Ectodermal cell (in vitro differentiated cells): ENCODE data around the gene CARNS1.

ENCODE experiments used
- H3K27ac ChIP-seq: 2 replicates; pipeline ENCODE4 v1.7.0; 2013; ENCODE audit warnings: mild to moderate bottlenecking, low read depth, low read length; ENCODE audit not compliant: insufficient read depth, poor library complexity, severe bottlenecking
- H3K27me3 ChIP-seq: 2 replicates; pipeline ENCODE4 v1.7.0; 2013; ENCODE audit warnings: mild to moderate bottlenecking, low read length; ENCODE audit not compliant: insufficient read depth, control insufficient read depth, poor library complexity, severe bottlenecking
- H3K36me3 ChIP-seq: one replicate; pipeline ENCODE4 v1.7.0; 2013; ENCODE audit warnings: low read length; ENCODE audit not compliant: control insufficient read depth, insufficient read depth
- H3K4me1 ChIP-seq: one replicate; pipeline ENCODE4 v1.7.0; 2013; ENCODE audit warnings: low read length; ENCODE audit not compliant: control insufficient read depth, insufficient read depth
- H3K4me3 ChIP-seq: 2 replicates; pipeline ENCODE4 v1.7.0; 2013; ENCODE audit warnings: low read depth, low read length, control low read depth; ENCODE audit not compliant: insufficient read depth
- H3K9me3 ChIP-seq: 2 replicates; pipeline ENCODE4 v1.7.0; 2013; ENCODE audit warnings: mild to moderate bottlenecking, low read length, moderate library complexity; ENCODE audit not compliant: control insufficient read depth
- WGBS, 2 experiments: methylation state at CpG; one replicate each; pipeline ENCODE4 v1.1.7; 2013; ENCODE audit warnings: missing lambda C conversion rate in 2 of 2; 5-methylcytosine and 5-hydroxymethylcytosine counted together

The CARNS1 gene

DNA sequence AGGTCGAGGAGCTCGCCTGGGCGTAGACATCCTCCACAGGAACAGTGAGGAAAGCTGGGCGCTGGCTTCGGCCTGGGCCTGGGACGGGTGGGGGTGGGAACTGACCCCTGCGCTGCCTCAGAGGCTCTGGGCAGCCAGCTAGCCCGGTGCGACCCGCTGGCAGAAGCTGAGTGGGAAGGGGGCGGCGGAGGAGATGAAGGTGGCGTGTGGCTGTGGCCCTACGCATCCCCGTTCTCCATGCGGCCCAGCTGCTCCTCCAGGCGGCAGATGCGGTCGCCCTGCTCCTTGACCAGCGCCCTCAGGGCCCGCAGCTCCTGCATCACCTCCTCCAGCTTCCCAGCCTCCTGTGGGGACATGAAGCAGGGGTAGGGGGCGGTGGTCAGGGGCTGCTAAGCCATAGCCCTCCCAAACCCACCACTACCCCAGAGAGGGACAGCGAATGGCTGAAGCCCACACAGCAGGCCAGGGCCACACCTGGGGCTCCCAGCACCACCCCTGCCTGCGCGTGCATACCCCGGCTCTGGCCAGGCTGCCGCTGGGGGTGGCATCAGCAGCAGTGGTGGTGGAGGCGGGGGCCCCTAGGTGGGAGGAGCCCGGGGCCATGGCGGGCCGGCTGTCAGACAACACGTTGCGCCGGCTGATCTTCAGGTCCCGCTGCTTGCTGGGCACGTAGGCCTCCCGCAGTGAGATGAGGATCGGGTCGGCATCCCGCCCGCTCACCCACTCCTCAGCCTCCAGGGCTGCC lies 22.9 kb downstream of the CARNS1 start:
- Histone ChIP-seq H3K4me1 (peaks cover 4% of the 10 kb centered on the region), H3K27me3 (no peaks in the 10 kb centered on the region), H3K9me3 (no peaks in the 10 kb centered on the region), H3K36me3 (peaks cover 4% of the 10 kb centered on the region), H3K27ac (no peak overlapping the region), H3K4me3 (no peak overlapping the region)
- 92 to 93% methylated on average over 41 of the region's 41 CpGs for WGBS, 2 experiments

DNA sequence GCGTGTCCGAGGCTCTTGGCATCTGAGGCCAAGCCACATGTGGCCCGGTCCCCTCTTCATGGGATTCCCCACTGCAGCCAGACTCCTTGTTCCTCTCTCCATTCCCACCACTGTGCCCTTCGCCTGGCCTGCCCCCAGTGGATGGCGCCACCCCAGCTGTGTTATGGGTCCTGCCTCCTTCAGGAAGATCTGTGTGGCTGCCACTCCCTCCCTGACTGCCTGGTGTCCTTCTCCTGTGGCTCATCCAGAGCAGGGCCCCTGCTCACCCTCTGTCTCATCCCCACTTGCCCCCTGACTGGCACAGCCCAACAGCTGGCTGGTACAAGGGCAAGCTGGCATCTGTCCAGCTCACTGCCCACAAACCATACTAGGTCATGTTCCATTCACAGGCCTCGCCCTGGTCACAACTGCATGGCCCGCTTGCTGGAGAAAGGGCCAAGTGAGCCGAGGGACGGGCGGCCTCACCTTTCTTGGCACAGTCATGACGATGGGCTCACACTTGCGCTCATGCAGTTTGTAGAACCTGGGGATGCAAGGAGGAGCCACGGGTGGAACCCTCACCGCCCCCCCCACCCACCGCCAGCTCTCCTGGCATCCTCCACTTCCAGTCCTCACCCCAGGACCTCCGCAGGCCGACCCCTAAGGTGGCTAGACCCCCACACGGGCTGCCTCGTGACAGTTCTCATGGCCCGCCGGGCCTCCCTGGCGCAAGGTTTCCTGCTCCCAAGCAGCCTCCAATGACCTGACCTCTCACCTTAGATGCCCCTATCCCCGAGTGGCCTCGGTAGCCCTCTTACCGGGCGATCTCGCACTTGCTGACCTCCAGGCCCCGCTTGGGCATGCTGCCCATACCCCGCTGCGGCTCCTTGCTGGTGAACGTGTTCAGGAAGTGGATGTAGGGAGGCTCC lies 24.1 kb downstream of the CARNS1 start:
- H3K4me3 ChIP-seq: no peak overlapping the region
- H3K9me3 ChIP-seq: no peaks in the 10 kb centered on the region
- no peaks in the 10 kb centered on the region for H3K36me3 ChIP-seq
- no peak overlapping the region for H3K27ac ChIP-seq
- WGBS, 2 experiments: 92 to 93% methylated on average over 31 of the region's 31 CpGs
- peaks cover 4% of the 10 kb centered on the region for H3K4me1 ChIP-seq
- H3K27me3 ChIP-seq: no peaks in the 10 kb centered on the region

DNA sequence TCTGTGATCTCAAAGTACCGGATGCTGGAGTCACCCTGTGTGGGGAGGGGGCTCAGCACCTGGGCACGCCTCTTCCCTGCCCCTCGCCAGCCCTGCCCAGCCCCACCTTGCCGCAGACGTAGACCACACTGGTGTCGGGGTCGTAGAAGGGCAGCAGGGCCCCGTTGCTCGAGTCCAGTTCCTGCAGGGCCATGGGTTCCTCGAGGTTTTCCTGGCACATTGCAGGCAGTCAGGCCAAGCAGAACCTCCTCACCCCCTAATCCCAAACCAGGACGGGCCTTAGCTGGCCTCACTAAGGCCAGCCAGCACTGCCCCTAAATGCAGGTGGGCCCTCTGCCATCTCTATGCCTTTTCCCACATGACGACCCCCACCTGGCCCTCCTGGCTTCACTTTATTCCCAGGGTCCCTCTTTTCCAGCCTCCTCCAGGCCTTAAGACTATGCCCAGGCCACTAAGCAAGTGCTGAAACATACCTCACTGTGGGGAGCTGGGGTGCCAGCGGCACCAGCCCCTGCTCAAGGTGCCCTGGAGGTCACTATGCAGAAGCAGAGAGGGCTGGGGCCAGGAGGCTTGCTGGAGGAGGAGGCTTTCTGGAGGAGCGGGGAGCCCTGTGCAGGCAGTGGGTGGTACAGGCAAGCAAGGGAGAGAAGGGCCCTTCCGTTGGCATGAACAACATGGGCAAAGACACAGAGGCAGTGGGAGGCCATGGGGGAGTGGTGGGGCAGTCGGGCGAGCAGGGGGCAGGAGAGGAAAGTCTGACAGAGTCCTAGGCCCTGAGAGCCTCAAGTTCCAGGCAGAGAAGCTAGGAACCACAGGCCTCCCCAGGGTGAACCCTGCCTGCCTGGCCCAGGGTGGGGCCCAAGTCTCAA lies 25.0 kb downstream of the CARNS1 start:
- Histone ChIP-seq H3K36me3 (no peaks in the 10 kb centered on the region), H3K27ac (no peak overlapping the region), H3K4me1 (peaks cover 4% of the 10 kb centered on the region), H3K9me3 (no peaks in the 10 kb centered on the region), H3K4me3 (no peak overlapping the region), H3K27me3 (no peaks in the 10 kb centered on the region)
- WGBS, 2 experiments: 93 to 95% methylated on average over 17 of the region's 17 CpGs

DNA sequence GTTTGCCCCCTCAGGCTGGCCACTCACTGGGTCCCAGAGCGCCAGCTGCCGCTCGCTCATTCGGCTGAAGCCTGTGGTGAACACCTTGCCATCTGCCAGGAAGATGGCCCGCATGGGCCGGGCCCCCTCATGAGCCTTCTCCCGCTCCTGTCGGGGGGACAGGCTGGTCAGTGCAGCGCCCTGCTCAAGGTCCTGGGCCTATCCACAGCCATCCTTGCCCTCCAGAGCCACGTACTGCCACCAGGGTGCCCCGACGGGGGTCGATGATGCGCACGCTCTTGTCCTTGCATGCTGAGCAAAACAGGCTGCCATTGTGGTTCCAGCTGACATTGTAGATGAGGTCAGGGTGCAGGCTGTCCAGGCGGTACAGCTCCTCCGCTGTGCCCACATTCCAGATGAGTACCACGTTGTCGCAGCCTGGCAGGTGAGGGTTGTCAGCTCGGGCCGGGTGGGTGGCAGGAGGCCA lies 25.7 kb downstream of the CARNS1 start:
- Histone ChIP-seq H3K4me3 (no peak overlapping the region), H3K4me1 (peaks cover 4% of the 10 kb centered on the region), H3K36me3 (no peaks in the 10 kb centered on the region), H3K27me3 (no peaks in the 10 kb centered on the region), H3K9me3 (no peaks in the 10 kb centered on the region), H3K27ac (no peak overlapping the region)
- WGBS, 2 experiments: 95% methylated on average over 21 of the region's 21 CpGs

DNA sequence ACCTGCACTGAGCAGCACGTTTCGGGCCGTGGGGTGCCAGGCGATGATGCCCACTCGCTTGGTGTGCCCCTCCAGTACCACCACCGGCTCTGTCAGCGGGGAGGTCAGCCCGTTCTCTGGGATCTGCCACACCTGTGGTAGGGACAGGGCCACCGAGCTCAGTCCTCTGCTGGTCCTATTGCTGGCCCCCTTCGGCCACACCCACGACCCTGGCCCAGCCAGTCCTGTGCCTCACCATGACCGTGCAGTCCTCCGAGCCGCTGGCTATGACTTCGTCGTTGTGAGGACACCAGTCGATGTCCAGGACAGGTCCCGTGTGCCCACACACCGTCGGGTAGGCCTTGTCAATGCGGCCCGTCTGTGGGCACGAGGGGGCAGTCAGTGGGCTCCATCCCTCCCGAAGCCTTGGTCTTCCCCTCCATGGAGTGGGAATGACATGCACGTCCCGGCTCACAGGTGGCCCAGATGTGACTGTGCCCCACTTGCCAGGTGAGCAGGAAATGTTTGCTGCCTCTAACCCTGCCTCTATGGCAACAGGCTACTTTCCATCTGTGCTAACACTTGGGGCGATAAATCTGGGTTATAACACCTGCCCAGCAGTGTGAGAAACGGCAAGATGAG lies 26.4 kb downstream of the CARNS1 start:
- H3K27ac ChIP-seq: no peak overlapping the region
- no peaks in the 10 kb centered on the region for H3K36me3 ChIP-seq
- no peak overlapping the region for H3K4me3 ChIP-seq
- no peaks in the 10 kb centered on the region for H3K9me3 ChIP-seq
- H3K4me1 ChIP-seq: peaks cover 4% of the 10 kb centered on the region
- no peaks in the 10 kb centered on the region for H3K27me3 ChIP-seq
- WGBS, 2 experiments: 94 to 95% methylated on average over 28 of the region's 28 CpGs

DNA sequence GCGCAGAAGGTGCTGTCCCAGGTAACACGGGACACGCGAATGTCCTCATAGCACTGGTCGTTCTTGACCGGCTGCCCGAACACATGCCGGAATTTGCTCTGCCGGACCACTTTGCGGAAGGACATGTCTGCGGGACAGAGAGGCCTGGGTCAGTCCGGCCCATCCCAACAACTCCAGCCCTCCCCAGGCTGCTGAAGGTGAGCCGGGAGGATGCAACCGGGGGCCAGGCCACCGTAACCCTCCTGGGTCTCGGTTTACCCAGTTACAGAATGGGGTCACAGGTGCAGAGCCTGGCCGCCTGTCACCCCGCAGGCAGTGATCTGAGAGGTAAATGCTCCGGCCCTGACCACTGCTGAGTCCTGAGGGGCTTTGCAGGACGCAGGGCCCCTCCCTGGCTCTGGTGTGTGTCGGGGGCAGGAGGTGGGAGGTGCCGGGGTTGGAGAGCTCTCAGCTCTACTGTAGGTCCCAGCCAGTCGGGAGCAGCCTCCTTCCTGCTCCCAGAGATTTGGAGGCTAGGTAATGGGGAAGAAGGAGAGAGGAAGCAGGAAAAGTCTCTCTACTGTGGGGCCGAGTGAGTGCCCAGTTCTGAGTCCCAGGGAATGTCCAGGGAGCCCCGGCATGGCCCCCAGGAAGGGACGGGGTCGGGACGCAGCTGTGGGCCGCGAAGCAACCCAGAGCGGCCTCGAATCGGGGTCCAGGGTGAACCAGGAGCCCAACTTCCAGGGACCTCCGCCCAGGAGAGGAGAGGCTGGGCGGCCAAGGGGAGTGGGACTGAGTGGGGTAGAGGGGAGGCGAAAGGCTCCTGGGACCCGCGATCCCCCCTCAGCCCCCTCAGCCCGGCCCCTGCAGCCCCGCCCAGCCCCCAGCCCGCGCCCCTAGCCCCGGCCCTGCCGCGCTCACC lies 27.3 kb downstream of the CARNS1 start:
- Histone ChIP-seq H3K4me3 (peak overlapping the region; percentile 84), H3K36me3 (no peaks in the 10 kb centered on the region), H3K9me3 (no peaks in the 10 kb centered on the region), H3K4me1 (peaks cover 4% of the 10 kb centered on the region), H3K27me3 (no peaks in the 10 kb centered on the region), H3K27ac (no peak overlapping the region)
- WGBS, 2 experiments: 38 to 40% methylated on average over 45 of the region's 45 CpGs

DNA sequence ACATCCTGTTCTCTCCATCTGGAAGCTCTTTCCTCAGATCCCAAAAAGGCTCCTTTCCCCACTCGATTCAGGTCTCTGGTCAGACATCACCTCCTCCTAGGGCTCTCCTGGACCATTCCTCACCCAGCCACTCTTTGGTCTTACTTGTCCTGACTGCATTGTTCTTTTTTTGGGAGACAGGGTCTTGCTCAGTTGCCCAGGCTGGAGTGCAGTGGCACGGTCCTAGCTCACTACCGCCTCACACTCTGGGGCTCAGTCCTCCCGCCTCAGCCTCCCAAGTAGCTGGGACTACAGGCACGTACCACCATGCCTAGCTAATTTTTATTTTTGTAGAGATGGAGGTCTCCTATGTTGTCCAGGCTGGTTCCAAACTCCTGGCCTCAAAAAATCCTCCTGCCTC lies 30.0 kb downstream of the CARNS1 start:
- H3K36me3 ChIP-seq: no peaks in the 10 kb centered on the region
- H3K4me1 ChIP-seq: peaks cover 4% of the 10 kb centered on the region
- no peaks in the 10 kb centered on the region for H3K27me3 ChIP-seq
- 86 to 90% methylated on average over 5 of the region's 5 CpGs for WGBS, 2 experiments
- H3K9me3 ChIP-seq: no peaks in the 10 kb centered on the region
- H3K4me3 ChIP-seq: no peak overlapping the region
- no peak overlapping the region for H3K27ac ChIP-seq

DNA sequence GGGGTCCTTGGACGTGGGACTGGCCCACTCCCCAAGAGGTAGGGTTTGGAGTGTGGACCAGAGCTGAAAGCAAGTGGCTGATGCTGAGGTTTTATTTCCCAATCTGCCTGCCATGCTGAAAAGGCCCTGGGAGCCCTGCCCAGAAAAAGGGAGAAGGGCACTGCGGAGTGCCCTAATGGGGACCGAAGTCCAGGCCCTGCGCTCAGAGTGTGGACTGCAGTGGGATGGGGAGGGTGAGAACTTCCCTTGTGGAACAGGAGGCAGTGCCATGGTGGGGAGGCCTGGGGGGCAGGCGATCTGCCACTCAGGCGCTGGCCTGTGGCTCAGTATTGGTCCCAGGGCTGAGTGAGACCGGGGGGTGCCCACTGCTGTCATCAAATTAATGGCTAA lies 32.7 kb downstream of the CARNS1 start:
- no peak overlapping the region for H3K4me3 ChIP-seq
- WGBS, 2 experiments: 95% methylated on average over 7 of the region's 7 CpGs

More for the DNA sequence above, 32.7 kb downstream of the CARNS1 start:
- H3K27ac ChIP-seq: no peak overlapping the region
- H3K4me1 ChIP-seq: peaks cover 5% of the 10 kb centered on the region
- H3K36me3 ChIP-seq: no peaks in the 10 kb centered on the region
- no peaks in the 10 kb centered on the region for H3K27me3 ChIP-seq
- no peaks in the 10 kb centered on the region for H3K9me3 ChIP-seq
